HG02588 (cell line): ENCODE data around the gene TMEM131L.
"Not testable (repeated sequence)": the region's sequence is repeated elsewhere in the genome, so short reads cannot be mapped to it uniquely, and the experiment has no call there.

ENCODE experiments used
- ATAC-seq: cut with Tn5 transposase; IDR thresholded peaks from one replicate; pipeline ENCODE4 v1.9.1; 2021; ENCODE audit warnings: mild to moderate bottlenecking, moderate library complexity; ENCODE audit not compliant: unreplicated experiment

The TMEM131L gene

GRCh38 chr4:153609070-153609469, 142.9 kb downstream of the TMEM131L start:
- not testable (repeated sequence) for ATAC-seq

GRCh38 chr4:153610623-153611376, 144.6 kb downstream of the TMEM131L start:
- ATAC-seq, result no peak

GRCh38 chr4:153611679-153612078, 145.5 kb downstream of the TMEM131L start:
- no peak for ATAC-seq

GRCh38 chr4:153612878-153613277, 146.7 kb downstream of the TMEM131L start:
- no peak for ATAC-seq

- ATAC-seq, result no peak
Measured at GRCh38 chr4:153616006-153616555, 149.9 kb downstream of the TMEM131L start.

- no peak for ATAC-seq
Measured at GRCh38 chr4:153618833-153619232, 152.7 kb downstream of the TMEM131L start.

- ATAC-seq, result no peak
Measured at GRCh38 chr4:153619811-153620210, 153.7 kb downstream of the TMEM131L start.

- no peak for ATAC-seq
Measured at GRCh38 chr4:153620352-153620751, 154.2 kb downstream of the TMEM131L start.

GRCh38 chr4:153622093-153622492, 155.9 kb downstream of the TMEM131L start:
- ATAC-seq, result no peak

- ATAC-seq, result no peak
Measured at GRCh38 chr4:153622778-153623240, 156.6 kb downstream of the TMEM131L start.

- ATAC-seq, result no peak
Measured at GRCh38 chr4:153623491-153623890, 157.3 kb downstream of the TMEM131L start.

- ATAC-seq, result no peak
Measured at GRCh38 chr4:153628796-153629315, 162.7 kb downstream of the TMEM131L start.

GRCh38 chr4:153629776-153630175, 163.6 kb downstream of the TMEM131L start:
- ATAC-seq, result no peak

- no peak for ATAC-seq
Measured at GRCh38 chr4:153634738-153635353, 168.7 kb downstream of the TMEM131L start.

- ATAC-seq, result no peak
Measured at GRCh38 chr4:153635846-153636245, 169.7 kb downstream of the TMEM131L start.

- no peak for ATAC-seq
Measured at GRCh38 chr4:153637201-153637600, 171.0 kb downstream of the TMEM131L start.

GRCh38 chr4:153638011-153638410, 171.9 kb downstream of the TMEM131L start:
- no peak for ATAC-seq

GRCh38 chr4:153638999-153639398, 172.8 kb downstream of the TMEM131L start:
- ATAC-seq, result no peak

GRCh38 chr4:153639833-153640802, 174.0 kb downstream of the TMEM131L start:
- ATAC-seq, result no peak

- ATAC-seq, result no peak
Measured at GRCh38 chr4:153641532-153641931, 175.4 kb downstream of the TMEM131L start.
